ENCODE results near the gene TRAPPC6A. TPM values are rescaled to one million over a fixed set of nuclear protein-coding genes. Genes with fewer than 3 reads are reported as not detected.

Gene TRAPPC6A
- total and polyA plus RNA-seq, 11 donors = 7.7 to 22.8 (median 18.6) TPM

DNA sequence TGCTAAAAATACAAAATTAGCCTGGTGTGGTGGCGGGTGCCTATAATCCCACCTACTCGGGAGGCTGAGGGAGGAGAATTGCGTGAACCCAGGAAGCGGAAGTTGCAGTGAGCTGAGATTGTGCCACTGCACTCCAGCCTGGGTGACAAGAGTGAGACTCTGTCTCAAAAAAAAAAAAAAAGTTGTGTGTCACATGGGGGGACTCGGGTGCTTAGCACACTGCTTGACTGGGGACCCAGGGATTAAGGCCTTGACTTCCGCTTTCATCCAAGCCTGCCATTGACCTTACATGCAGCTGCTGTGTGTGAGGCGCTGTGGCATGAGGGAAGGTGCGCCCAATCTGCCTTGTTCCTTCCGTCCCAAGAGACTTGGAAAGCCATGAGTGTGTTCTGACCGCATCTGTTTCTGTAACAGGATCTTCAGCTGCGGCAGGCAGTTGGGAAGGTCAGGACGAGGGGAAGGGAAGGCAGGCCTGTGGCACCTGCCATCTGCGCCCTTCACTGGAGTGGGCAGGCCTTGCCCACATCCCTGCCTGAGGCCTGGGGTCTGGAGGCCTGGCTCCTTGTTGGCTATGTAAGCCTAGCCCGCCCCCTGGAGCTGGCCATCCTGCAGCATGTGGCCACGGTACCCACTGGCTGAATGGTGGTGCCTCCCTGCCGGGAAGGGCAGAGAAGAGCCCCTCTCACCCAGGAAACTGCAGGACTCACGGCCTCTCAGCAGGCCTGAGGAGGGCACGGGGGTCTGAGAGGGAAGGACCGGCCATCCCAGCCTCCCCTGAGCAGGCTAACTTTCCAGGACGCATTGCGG, 62.0 kb downstream of the TRAPPC6A start:
- H3K36me3 ChIP-seq = no peaks in the 10 kb centered on the region
- H3K9me3 ChIP-seq = no peaks in the 10 kb centered on the region
- peaks cover 0 to 27% (median 14%) of the 10 kb centered on the region in 12 donors for H3K4me1 ChIP-seq
- H3K27me3 ChIP-seq = no peaks in the 10 kb centered on the region
- DNase-seq (no peak), ATAC-seq (no peak)
- 91 to 93% (median 92%) methylated on average over 18 to 21 of the region's 21 CpGs for WGBS, 4 donors
- H3K4me3 ChIP-seq = no peak overlapping the region
- peak overlapping the region in 1 of 12 donors; percentile 46 for H3K27ac ChIP-seq
- intact Hi-C loops (cut with DNase I) = no loop called here
- TF ChIP-seq, protein P1, sequence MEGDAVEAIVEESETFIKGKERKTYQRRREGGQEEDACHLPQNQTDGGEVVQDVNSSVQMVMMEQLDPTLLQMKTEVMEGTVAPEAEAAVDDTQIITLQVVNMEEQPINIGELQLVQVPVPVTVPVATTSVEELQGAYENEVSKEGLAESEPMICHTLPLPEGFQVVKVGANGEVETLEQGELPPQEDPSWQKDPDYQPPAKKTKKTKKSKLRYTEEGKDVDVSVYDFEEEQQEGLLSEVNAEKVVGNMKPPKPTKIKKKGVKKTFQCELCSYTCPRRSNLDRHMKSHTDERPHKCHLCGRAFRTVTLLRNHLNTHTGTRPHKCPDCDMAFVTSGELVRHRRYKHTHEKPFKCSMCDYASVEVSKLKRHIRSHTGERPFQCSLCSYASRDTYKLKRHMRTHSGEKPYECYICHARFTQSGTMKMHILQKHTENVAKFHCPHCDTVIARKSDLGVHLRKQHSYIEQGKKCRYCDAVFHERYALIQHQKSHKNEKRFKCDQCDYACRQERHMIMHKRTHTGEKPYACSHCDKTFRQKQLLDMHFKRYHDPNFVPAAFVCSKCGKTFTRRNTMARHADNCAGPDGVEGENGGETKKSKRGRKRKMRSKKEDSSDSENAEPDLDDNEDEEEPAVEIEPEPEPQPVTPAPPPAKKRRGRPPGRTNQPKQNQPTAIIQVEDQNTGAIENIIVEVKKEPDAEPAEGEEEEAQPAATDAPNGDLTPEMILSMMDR (IDR thresholded peaks at IDR 0.05) = no peak
- TF ChIP-seq POLR2A (IDR thresholded peaks at IDR 0.05) = no peak

- H3K27me3 ChIP-seq = no peaks in the 10 kb centered on the region
- no peak overlapping the region for H3K27ac ChIP-seq
- no peak overlapping the region for H3K4me3 ChIP-seq
- H3K9me3 ChIP-seq = no peaks in the 10 kb centered on the region
- WGBS, 4 donors = 86 to 91% (median 87%) methylated on average over 4 of the region's 4 CpGs; no CpG with 5 or more reads in 1 of the 4 donors
- ATAC-seq (no peak), DNase-seq (no peak)
- no peak for TF ChIP-seq POLR2A (IDR thresholded peaks at IDR 0.05)
- TF ChIP-seq, protein P1 (IDR thresholded peaks at IDR 0.05) = no peak
- H3K4me1 ChIP-seq = peaks cover 0 to 32% (median 17%) of the 10 kb centered on the region in 12 donors
- intact Hi-C loops (cut with DNase I) = no loop called here
- no peaks in the 10 kb centered on the region for H3K36me3 ChIP-seq
Observed at GRCh38 chr19:45114116-45114515, 63.9 kb downstream of the TRAPPC6A start.

DNA sequence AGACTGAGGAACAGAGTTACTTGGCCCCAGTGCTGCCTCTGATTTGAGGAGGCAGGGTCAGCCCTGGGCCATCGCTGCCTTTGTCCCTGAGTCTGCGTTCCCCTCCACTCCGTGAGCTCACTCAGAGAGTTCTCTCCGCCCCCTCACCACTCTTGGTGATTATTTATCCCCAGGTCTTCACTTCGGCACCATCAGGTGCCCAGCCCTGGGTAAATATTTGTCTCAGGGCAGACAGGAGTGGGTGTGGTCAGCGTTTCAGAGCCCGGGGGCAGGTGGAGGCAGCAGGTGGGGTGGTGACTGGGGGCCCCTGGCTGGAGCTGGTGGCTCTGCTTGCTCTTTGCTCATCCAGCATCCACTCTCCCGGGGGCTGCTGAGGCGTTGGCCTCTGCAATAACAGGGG, 64.4 kb downstream of the TRAPPC6A start:
- WGBS, 4 donors = 85 to 94% (median 86%) methylated on average over 8 to 9 of the region's 9 CpGs
- H3K4me3 ChIP-seq = no peak overlapping the region
- DNase-seq (no peak), ATAC-seq (no peak)
- H3K4me1 ChIP-seq = peaks cover 0 to 28% (median 15%) of the 10 kb centered on the region in 12 donors
- H3K9me3 ChIP-seq = no peaks in the 10 kb centered on the region
- no peak for TF ChIP-seq POLR2A (IDR thresholded peaks at IDR 0.05)
- TF ChIP-seq, protein P1 (IDR thresholded peaks at IDR 0.05) = no peak
- no peaks in the 10 kb centered on the region for H3K27me3 ChIP-seq
- intact Hi-C loops (cut with DNase I) = no loop called here
- no peaks in the 10 kb centered on the region for H3K36me3 ChIP-seq
- no peak overlapping the region for H3K27ac ChIP-seq

Other genes starting within 250 kb of the TRAPPC6A start
- not detected for gene APOC4, start 236.0 kb downstream of the TRAPPC6A start, total RNA-seq
- gene APOC4, start 236.0 kb downstream of the TRAPPC6A start, polyA plus RNA-seq = not detected
- gene APOC2, start 232.2 kb downstream of the TRAPPC6A start, total RNA-seq = 1 to 10 TPM in 2 of 9 donors, under 1 TPM in 1, not detected in 6; 0.70 to 1.6 (median 1.3) TPM
- gene APOC2, start 232.2 kb downstream of the TRAPPC6A start, polyA plus RNA-seq = under 1 TPM in 1 of 2 donors, not detected in 1; 0.19 TPM
- gene CLPTM1, start 222.9 kb downstream of the TRAPPC6A start, total RNA-seq = 100 to 1,000 TPM in 3 of 9 donors, 10 to 100 TPM in 6; 89.2 to 118 (median 96.0) TPM
- 100 to 1,000 TPM in 1 of 2 donors, 10 to 100 TPM in 1; 90.9 to 120 TPM for gene CLPTM1, start 222.9 kb downstream of the TRAPPC6A start, polyA plus RNA-seq
- gene RELB, start 176.8 kb downstream of the TRAPPC6A start, total RNA-seq = 10 to 100 TPM in 2 of 9 donors, 1 to 10 TPM in 7; 2.8 to 23.2 (median 6.7) TPM
- gene RELB, start 176.8 kb downstream of the TRAPPC6A start, polyA plus RNA-seq = 10 to 100 TPM in 1 of 2 donors, 1 to 10 TPM in 1; 1.6 to 15.0 TPM
- gene CLASRP, start 139.2 kb downstream of the TRAPPC6A start, total RNA-seq = 10 to 100 TPM; 26.0 to 68.2 (median 32.4) TPM
- 10 to 100 TPM; 25.8 to 47.5 TPM for gene CLASRP, start 139.2 kb downstream of the TRAPPC6A start, polyA plus RNA-seq
- gene ZNF296, start 101.8 kb downstream of the TRAPPC6A start, total RNA-seq = 1 to 10 TPM in 1 of 9 donors, under 1 TPM in 6, not detected in 2; 0.16 to 1.2 (median 0.36) TPM
- under 1 TPM; 0.19 to 0.46 TPM for gene ZNF296, start 101.8 kb downstream of the TRAPPC6A start, polyA plus RNA-seq
- 10 to 100 TPM; 11.4 to 22.0 (median 17.0) TPM for gene GEMIN7, start 99.0 kb downstream of the TRAPPC6A start, total RNA-seq
- gene GEMIN7, start 99.0 kb downstream of the TRAPPC6A start, polyA plus RNA-seq = 10 to 100 TPM; 25.0 to 40.8 TPM
- 10 to 100 TPM; 16.0 to 33.7 (median 17.1) TPM for gene PPP1R37, start 85.1 kb downstream of the TRAPPC6A start, total RNA-seq
- 10 to 100 TPM; 24.0 to 27.9 TPM for gene PPP1R37, start 85.1 kb downstream of the TRAPPC6A start, polyA plus RNA-seq
- under 1 TPM in 3 of 9 donors, not detected in 6; 0.09 to 0.28 (median 0.09) TPM for gene NKPD1, start 17.3 kb downstream of the TRAPPC6A start, total RNA-seq
- under 1 TPM in 1 of 2 donors, not detected in 1; 0.18 TPM for gene NKPD1, start 17.3 kb downstream of the TRAPPC6A start, polyA plus RNA-seq
- gene BLOC1S3, start 547 bp upstream of the TRAPPC6A start, total RNA-seq = 1 to 10 TPM; 2.9 to 8.1 (median 4.8) TPM
- 1 to 10 TPM; 2.0 to 8.0 TPM for gene BLOC1S3, start 547 bp upstream of the TRAPPC6A start, polyA plus RNA-seq
- gene EXOC3L2, start 67.2 kb upstream of the TRAPPC6A start, total RNA-seq = 1 to 10 TPM in 4 of 9 donors, under 1 TPM in 5; 0.32 to 2.5 (median 0.85) TPM
- 1 to 10 TPM in 1 of 2 donors, under 1 TPM in 1; 0.88 to 1.3 TPM for gene EXOC3L2, start 67.2 kb upstream of the TRAPPC6A start, polyA plus RNA-seq
- gene MARK4, start 73.0 kb upstream of the TRAPPC6A start, total RNA-seq = 10 to 100 TPM; 25.5 to 46.9 (median 32.8) TPM
- 10 to 100 TPM; 18.0 to 28.5 TPM for gene MARK4, start 73.0 kb upstream of the TRAPPC6A start, polyA plus RNA-seq
- gene CKM, start 144.6 kb upstream of the TRAPPC6A start, total RNA-seq = over 10,000 TPM in 1 of 9 donors, 1,000 to 10,000 TPM in 8; 1,947 to 11,128 (median 3,786) TPM
- 1,000 to 10,000 TPM; 1,885 to 6,019 TPM for gene CKM, start 144.6 kb upstream of the TRAPPC6A start, polyA plus RNA-seq
- under 1 TPM in 4 of 9 donors, not detected in 5; 0.12 to 0.69 (median 0.30) TPM for gene KLC3, start 162.5 kb upstream of the TRAPPC6A start, total RNA-seq
- gene KLC3, start 162.5 kb upstream of the TRAPPC6A start, polyA plus RNA-seq = under 1 TPM in 1 of 2 donors, not detected in 1; 0.32 TPM
- 10 to 100 TPM in 8 of 9 donors, 1 to 10 TPM in 1; 9.8 to 24.1 (median 13.9) TPM for gene ERCC2, start 192.3 kb upstream of the TRAPPC6A start, total RNA-seq
- gene ERCC2, start 192.3 kb upstream of the TRAPPC6A start, polyA plus RNA-seq = 1 to 10 TPM; 5.8 to 8.4 TPM
- gene PPP1R13L, start 226.8 kb upstream of the TRAPPC6A start, total RNA-seq = 100 to 1,000 TPM in 7 of 9 donors, 10 to 100 TPM in 2; 92.3 to 400 (median 139) TPM
- 100 to 1,000 TPM; 102 to 174 TPM for gene PPP1R13L, start 226.8 kb upstream of the TRAPPC6A start, polyA plus RNA-seq
- 10 to 100 TPM in 1 of 9 donors, 1 to 10 TPM in 8; 4.4 to 10.6 (median 6.9) TPM for gene POLR1G, start 228.4 kb upstream of the TRAPPC6A start, total RNA-seq
- gene POLR1G, start 228.4 kb upstream of the TRAPPC6A start, polyA plus RNA-seq = 1 to 10 TPM; 6.7 to 8.5 TPM
- 100 to 1,000 TPM; 104 to 156 (median 121) TPM for gene ERCC1, start 245.7 kb upstream of the TRAPPC6A start, total RNA-seq
- gene ERCC1, start 245.7 kb upstream of the TRAPPC6A start, polyA plus RNA-seq = 100 to 1,000 TPM; 120 to 294 TPM